HUES64 (cell line): ENCODE data around the gene C20orf141.
A peak's percentile ranks its signal among the peaks of the same experiment; 100 is the strongest.

ENCODE experiments used
- H3K27ac ChIP-seq: 2 replicates; pipeline ENCODE4 v1.7.0; 2013; ENCODE audit warnings: low read depth, low read length, inconsistent platforms
- H3K27me3 ChIP-seq: 2 replicates; pipeline ENCODE4 v1.6.1; 2013; ENCODE audit warnings: mild to moderate bottlenecking, low read length; ENCODE audit not compliant: insufficient read depth
- H3K36me3 ChIP-seq: 2 replicates; pipeline ENCODE4 v1.6.1; 2013; ENCODE audit warnings: mild to moderate bottlenecking, low read length; ENCODE audit not compliant: insufficient read depth
- H3K4me1 ChIP-seq: 2 replicates; pipeline ENCODE4 v1.6.1; 2013; ENCODE audit warnings: mild to moderate bottlenecking, low read length, moderate library complexity; ENCODE audit not compliant: insufficient read depth
- H3K4me3 ChIP-seq: 2 replicates; pipeline ENCODE4 v1.5.1; 2013; ENCODE audit warnings: mild to moderate bottlenecking, low read length, moderate library complexity
- H3K9ac ChIP-seq: 2 replicates; pipeline ENCODE4 v1.6.1; 2013; ENCODE audit warnings: mild to moderate bottlenecking, low read depth, low read length
- H3K9me3 ChIP-seq: 2 replicates; pipeline ENCODE4 v1.6.1; 2013; ENCODE audit warnings: low read depth, low read length; ENCODE audit not compliant: insufficient read depth
- WGBS: fragments of 150-250, 120-280 bp; methylation state at CpG from one replicate; pipeline ENCODE4 v1.1.7; 2013; ENCODE audit warnings: missing lambda C conversion rate; 5-methylcytosine and 5-hydroxymethylcytosine counted together

Gene C20orf141

GRCh38 chr20:2814076-2814475 is 711 bp upstream of the C20orf141 start:
- H3K27me3 ChIP-seq: peaks cover 8% of the 10 kb centered on the region
- H3K4me1 ChIP-seq: no peaks in the 10 kb centered on the region
- no peak overlapping the region for H3K9ac ChIP-seq
- WGBS: 92% methylated on average over 1 of the region's 1 CpG
- H3K4me3 ChIP-seq: no peak overlapping the region
- no peaks in the 10 kb centered on the region for H3K36me3 ChIP-seq
- no peak overlapping the region for H3K27ac ChIP-seq
- H3K9me3 ChIP-seq: no peaks in the 10 kb centered on the region

GRCh38 chr20:2815242-2815900 is 584 bp downstream of the C20orf141 start:
- Histone ChIP-seq H3K4me3 (no peak overlapping the region), H3K9me3 (no peaks in the 10 kb centered on the region), H3K4me1 (peaks cover 7% of the 10 kb centered on the region), H3K36me3 (no peaks in the 10 kb centered on the region), H3K27me3 (peaks cover 20% of the 10 kb centered on the region), H3K27ac (no peak overlapping the region), H3K9ac (no peak overlapping the region)
- 88% methylated on average over 8 of the region's 8 CpGs for WGBS

GRCh38 chr20:2816030-2816582 is 1.3 kb downstream of the C20orf141 start, which contains the start of gene TMEM239:
Gene TMEM239 (plus strand): TSS chr20:2816364. CDS start chr20:2816555, 191 bp downstream.
- no peak within 1 kb of the TSS for H3K9ac ChIP-seq
- no peaks in the 10 kb centered on the region for H3K9me3 ChIP-seq
- peaks cover 9% of the 10 kb centered on the region for H3K4me1 ChIP-seq
- H3K4me3 ChIP-seq: no peak within 1 kb of the TSS
- H3K27ac ChIP-seq: no peak within 1 kb of the TSS
- 88% methylated on average over 10 of the region's 10 CpGs for WGBS
- H3K27me3 ChIP-seq: peaks cover 27% of the 10 kb centered on the region
- no peaks in the 10 kb centered on the region for H3K36me3 ChIP-seq

GRCh38 chr20:2816583-2817340 is 2.0 kb downstream of the C20orf141 start:
- Histone ChIP-seq H3K9ac (no peak overlapping the region), H3K4me3 (no peak overlapping the region), H3K27me3 (peaks cover 33% of the 10 kb centered on the region), H3K36me3 (no peaks in the 10 kb centered on the region), H3K4me1 (peaks cover 9% of the 10 kb centered on the region), H3K27ac (no peak overlapping the region), H3K9me3 (no peaks in the 10 kb centered on the region)
- 81% methylated on average over 20 of the region's 20 CpGs for WGBS

GRCh38 chr20:2817341-2817726 is 2.5 kb downstream of the C20orf141 start:
- Histone ChIP-seq H3K27me3 (peaks cover 39% of the 10 kb centered on the region), H3K4me1 (peaks cover 9% of the 10 kb centered on the region), H3K4me3 (no peak overlapping the region), H3K9me3 (no peaks in the 10 kb centered on the region), H3K27ac (no peak overlapping the region), H3K9ac (no peak overlapping the region), H3K36me3 (no peaks in the 10 kb centered on the region)
- 89% methylated on average over 2 of the region's 2 CpGs for WGBS

- peaks cover 9% of the 10 kb centered on the region for H3K4me1 ChIP-seq
- H3K9ac ChIP-seq: no peak overlapping the region
- H3K27ac ChIP-seq: no peak overlapping the region
- no peak overlapping the region for H3K4me3 ChIP-seq
- no peaks in the 10 kb centered on the region for H3K36me3 ChIP-seq
- 94% methylated on average over 7 of the region's 7 CpGs for WGBS
- H3K27me3 ChIP-seq: peaks cover 40% of the 10 kb centered on the region
- no peaks in the 10 kb centered on the region for H3K9me3 ChIP-seq
Measured at GRCh38 chr20:2817891-2818595, 3.3 kb downstream of the C20orf141 start.

- Histone ChIP-seq H3K27ac (no peak overlapping the region), H3K9me3 (no peaks in the 10 kb centered on the region), H3K4me1 (peaks cover 9% of the 10 kb centered on the region), H3K27me3 (peaks cover 40% of the 10 kb centered on the region), H3K9ac (no peak overlapping the region), H3K4me3 (peak overlapping the region; percentile 37), H3K36me3 (no peaks in the 10 kb centered on the region)
- WGBS: 19% methylated on average over 32 of the region's 32 CpGs
Measured at GRCh38 chr20:2820084-2820895, 5.5 kb downstream of the C20orf141 start.

- H3K4me3 ChIP-seq: peak overlapping the region; percentile 23
- 11% methylated on average over 68 of the region's 68 CpGs for WGBS
- no peak overlapping the region for H3K27ac ChIP-seq
Measured at GRCh38 chr20:2820896-2821869, 6.4 kb downstream of the C20orf141 start.

GRCh38 chr20:2822073-2822472 is 7.3 kb downstream of the C20orf141 start:
- H3K9me3 ChIP-seq: no peaks in the 10 kb centered on the region
- H3K4me3 ChIP-seq: no peak overlapping the region
- H3K27me3 ChIP-seq: peaks cover 55% of the 10 kb centered on the region
- H3K36me3 ChIP-seq: no peaks in the 10 kb centered on the region
- WGBS: 16% methylated on average over 3 of the region's 5 CpGs
- peaks cover 9% of the 10 kb centered on the region for H3K4me1 ChIP-seq
- no peak overlapping the region for H3K9ac ChIP-seq
- no peak overlapping the region for H3K27ac ChIP-seq

More at GRCh38 chr20:2820896-2821869, 6.4 kb downstream of the C20orf141 start:
- Histone ChIP-seq H3K9me3 (no peaks in the 10 kb centered on the region), H3K4me1 (peaks cover 9% of the 10 kb centered on the region), H3K27me3 (peaks cover 47% of the 10 kb centered on the region), H3K36me3 (no peaks in the 10 kb centered on the region), H3K9ac (no peak overlapping the region)

- no peak overlapping the region for H3K4me3 ChIP-seq
- no peak overlapping the region for H3K27ac ChIP-seq
- H3K9me3 ChIP-seq: no peaks in the 10 kb centered on the region
- no peak overlapping the region for H3K9ac ChIP-seq
- no peaks in the 10 kb centered on the region for H3K4me1 ChIP-seq
- no peaks in the 10 kb centered on the region for H3K36me3 ChIP-seq
- peaks cover 50% of the 10 kb centered on the region for H3K27me3 ChIP-seq
- WGBS: no CpG with 5 or more reads among the region's 2 CpGs
Measured at GRCh38 chr20:2825761-2826160, 11.0 kb downstream of the C20orf141 start.
